ENCODE results near the gene OR4F15. TPM values are rescaled to one million over a fixed set of nuclear protein-coding genes. Genes with fewer than 3 reads are reported as not detected.

Gene OR4F15
- total RNA-seq, 1 donor from 2014 or later: not detected

DNA sequence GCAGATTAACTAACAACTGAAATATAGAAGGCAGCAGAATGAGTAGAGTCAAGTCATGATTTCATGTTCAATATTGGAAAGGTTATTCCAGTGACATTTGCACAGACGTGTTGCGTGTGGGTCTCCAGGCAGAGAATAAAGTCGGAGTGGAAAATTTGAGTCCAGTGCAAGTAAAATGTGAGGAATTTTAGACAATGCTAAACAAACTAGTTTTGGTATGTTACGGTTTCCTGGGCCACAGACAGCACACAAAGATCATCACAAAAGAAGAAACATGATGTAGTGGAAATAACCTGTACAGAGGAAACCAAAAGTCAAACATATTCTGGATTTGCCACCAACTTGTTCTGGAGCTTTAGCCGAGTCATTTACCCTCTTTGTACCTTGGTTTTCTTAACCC lies 8.3 kb upstream of the OR4F15 start:
- DNase-seq (ENCODE audit: low read depth in 2 of 2): peak in 1 of 2 donors; percentile 1

DNA sequence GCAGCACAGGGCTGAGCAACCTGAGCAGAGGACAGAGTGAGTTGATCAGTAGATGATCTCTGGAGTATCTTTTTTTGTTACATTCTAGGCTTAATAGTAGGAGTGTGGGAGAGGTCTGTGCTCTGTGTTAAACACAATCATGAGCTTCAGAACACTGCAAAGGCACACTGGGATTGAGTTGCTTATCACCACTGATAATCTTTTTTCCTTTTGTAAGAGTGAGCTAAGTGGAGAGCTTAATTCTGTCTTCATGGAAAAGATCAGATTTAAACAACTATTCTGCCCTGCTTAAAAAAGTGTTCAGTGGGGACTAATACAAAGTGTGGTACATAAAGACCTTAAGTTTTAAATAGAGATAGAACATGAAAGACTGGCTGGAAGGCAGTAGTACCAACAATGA lies 7.6 kb upstream of the OR4F15 start:
- no peak for DNase-seq (ENCODE audit: low read depth in 2 of 2)

DNA sequence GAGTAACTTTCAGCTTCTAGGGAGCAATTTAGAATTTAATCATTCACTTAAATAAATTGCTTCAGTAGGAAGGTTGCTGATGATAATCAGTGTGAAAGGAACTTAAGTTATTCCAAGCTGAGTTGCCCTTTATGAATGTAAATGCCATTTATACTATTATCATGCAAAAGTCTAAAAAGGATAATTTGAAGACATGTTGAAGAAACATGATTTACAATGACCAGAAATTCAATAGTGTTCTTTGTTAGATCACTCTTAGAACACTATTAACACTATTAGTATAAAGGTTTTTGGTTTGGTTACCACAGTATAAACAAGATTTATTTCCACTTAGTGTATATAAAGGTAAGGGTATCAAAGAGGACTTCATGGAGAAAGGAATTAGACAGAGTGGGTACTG lies 7.1 kb upstream of the OR4F15 start:
- DNase-seq (ENCODE audit: low read depth in 2 of 2): no peak

DNA sequence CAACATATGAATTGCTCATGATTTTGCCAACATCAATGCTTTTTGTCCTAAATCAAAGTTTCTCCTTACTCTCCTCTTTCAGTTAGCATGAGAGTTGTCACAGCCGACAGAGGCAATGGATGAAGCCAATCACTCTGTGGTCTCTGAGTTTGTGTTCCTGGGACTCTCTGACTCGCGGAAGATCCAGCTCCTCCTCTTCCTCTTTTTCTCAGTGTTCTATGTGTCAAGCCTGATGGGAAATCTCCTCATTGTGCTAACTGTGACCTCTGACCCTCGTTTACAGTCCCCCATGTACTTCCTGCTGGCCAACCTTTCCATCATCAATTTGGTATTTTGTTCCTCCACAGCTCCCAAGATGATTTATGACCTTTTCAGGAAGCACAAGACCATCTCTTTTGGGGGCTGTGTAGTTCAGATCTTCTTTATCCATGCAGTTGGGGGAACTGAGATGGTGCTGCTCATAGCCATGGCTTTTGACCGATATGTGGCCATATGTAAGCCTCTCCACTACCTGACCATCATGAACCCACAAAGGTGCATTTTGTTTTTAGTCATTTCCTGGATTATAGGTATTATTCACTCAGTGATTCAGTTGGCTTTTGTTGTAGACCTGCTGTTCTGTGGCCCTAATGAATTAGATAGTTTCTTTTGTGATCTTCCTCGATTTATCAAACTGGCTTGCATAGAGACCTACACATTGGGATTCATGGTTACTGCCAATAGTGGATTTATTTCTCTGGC lies 6.2 kb upstream of the OR4F15 start:
- no peak for DNase-seq (ENCODE audit: low read depth in 2 of 2)

DNA sequence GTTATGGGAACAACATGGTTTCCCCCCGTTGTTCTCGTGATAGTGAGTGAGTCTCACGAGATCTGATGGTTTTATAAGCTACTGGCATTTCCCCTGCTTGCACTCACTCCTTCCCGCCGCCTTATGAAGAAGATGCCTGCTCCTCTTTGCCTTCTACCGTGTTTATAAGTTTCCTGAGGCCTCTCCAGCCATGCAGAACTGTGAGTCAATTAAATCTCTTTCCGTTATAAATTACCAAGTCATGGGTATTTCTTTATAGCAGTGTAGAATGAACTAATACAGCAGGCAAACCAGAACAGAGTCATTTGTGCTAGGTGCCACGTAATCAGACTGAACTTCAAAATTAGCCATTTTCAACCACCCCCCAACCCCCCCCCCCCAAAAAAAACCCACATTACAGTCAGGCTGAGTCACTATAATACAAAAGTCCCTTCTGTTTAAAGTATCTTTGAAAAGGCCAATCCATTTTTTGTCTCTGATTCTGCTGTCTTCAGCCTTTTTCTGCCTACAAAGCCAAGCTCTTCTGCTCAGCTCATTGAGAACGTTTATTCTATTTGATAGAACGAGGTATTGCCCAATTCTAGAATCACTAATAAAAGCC lies 4.6 kb upstream of the OR4F15 start:
- DNase-seq (ENCODE audit: low read depth in 2 of 2): peak in 1 of 2 donors; percentile 4

DNA sequence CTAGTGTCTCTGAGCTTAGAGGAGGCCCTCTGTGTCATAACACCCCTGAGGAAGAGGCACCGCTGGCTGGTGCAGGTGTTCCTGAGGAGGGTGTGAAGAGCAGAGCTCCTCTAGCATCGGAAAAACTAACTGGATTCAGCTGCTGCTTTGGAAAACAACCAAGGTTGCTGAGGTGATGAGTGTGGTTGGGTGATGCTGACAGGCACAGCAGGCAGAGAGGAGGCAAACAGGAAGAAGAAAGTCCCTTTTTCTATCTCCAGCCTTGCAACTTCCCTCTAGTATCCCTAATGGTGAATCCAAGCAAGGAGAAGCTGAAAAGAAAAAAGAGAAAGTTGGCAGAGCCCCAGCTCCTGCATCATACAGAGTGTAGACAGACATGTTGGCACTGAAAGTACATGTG lies 3.8 kb upstream of the OR4F15 start:
- no peak for DNase-seq (ENCODE audit: low read depth in 2 of 2)

DNA sequence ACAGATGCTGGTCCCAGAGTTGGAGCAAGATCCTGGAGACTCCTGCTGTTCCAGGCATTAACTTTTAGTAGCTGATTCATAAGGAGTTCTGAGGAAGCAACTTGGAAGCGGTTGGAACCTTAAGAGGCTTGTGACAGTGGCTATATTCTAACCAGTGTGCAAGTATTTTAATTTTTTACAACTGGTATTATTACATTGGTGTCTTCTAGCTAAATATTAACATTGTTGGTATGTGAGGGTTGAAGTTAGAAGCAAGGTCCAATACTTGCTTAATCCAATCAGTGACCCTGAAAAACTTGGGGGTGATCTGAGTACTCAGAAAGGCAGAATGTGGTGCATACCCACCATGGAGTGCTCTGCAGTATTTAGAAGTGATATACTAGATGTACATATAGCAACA lies 1.5 kb upstream of the OR4F15 start:
- DNase-seq (ENCODE audit: low read depth in 2 of 2): no peak

DNA sequence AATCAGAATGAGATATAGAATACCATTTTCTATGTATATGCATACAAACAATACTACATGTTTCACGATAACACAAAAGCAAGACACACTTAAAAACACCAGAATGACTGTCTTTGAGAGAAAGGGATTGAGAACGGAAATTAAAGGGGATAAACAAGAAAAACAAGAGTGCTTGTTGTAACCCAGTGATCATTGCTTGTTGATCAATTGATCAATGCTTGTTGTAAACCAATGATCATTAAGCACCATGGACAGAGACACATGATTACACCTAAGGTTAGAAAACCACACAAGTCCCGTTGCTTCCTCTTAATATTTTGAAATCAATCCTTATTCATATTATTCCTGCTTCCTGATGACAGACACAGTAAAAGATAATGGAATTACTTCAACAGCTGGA lies 1.1 kb upstream of the OR4F15 start:
- peak; percentile 6 for DNase-seq (ENCODE audit: low read depth in 2 of 2)

DNA sequence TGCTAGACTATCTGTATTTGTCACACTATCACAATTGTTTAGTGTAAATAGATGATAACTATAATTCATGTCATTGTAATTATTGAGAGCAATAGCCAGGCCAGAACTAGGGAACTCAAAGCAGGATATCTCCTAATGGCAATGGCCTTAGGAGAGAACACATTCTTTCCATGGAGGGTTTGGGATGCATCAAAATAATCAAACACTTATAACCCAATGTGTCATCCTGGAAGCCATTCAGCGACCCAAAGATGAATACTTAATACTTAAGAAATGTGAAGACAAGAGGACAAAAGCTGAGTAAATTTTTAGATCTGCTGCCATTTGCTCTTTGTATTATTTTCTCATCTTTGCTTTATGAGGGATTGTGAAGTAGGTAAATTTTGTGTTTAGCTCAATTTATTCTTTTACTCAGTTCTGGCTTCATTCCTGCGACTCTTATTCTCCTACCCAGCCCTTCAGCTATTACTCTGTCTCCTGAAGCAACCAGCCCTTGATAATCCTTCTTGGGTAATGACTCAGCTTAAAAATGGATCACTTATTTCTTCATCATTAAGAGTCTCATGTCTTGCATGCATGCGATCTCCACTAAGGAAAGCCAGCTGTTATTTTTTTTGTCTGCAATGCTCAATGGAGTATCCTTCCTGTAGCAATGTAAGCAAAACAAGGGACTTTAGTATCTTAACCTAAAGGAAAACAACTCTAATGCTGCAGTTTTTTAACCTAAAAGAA lies 2.0 kb downstream of the OR4F15 start:
- DNase-seq (ENCODE audit: low read depth in 2 of 2): no peak

DNA sequence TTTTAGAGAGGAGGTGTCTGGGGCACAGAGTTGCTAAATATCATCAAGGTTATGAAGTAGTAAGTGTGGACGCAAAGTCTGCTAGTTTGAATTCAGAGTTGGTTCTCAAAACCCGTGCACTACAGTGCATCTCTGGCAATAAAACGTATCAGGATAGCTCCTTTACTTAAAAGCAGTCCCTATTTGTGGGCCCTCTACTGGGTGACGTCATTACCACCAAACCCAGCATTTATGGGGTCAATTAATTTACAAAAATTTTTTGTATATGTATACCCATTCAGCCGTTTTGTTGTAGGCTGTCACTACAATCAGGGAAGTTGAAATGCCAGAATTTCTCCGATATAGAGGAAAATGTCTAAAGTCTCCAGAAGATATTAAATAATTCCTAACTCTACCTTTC lies 8.8 kb downstream of the OR4F15 start:
- DNase-seq (ENCODE audit: low read depth in 2 of 2): no peak

DNA sequence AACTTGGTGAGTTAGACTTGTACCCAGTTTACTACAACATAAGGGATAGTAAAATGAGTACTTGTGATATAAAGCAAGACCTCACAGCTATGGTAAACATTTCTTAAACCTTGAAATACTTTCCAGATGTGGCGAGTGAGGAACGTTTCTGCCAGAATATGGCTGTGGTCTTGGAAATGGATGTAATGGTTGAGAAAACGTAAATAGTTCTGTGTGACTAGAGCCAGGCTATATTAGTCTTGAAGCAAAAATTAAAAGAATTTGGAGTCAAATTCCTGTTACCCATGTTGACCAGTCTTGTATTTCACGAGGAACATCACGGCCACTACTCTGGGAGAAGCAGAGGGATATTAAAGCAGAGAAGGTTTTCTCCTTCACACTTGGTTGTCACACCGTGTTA lies 15.3 kb downstream of the OR4F15 start:
- no peak for DNase-seq (ENCODE audit: low read depth in 2 of 2)

DNA sequence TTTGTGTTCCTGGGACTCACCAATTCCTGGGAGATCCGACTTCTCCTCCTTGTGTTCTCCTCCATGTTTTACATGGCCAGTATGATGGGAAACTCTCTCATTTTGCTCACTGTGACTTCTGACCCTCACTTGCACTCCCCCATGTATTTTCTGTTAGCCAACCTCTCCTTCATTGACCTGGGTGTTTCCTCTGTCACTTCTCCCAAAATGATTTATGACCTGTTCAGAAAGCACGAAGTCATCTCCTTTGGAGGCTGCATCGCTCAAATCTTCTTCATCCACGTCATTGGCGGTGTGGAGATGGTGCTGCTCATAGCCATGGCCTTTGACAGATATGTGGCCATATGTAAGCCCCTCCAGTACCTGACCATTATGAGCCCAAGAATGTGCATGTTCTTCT lies 16.8 kb downstream of the OR4F15 start:
- no peak for DNase-seq (ENCODE audit: low read depth in 2 of 2)

DNA sequence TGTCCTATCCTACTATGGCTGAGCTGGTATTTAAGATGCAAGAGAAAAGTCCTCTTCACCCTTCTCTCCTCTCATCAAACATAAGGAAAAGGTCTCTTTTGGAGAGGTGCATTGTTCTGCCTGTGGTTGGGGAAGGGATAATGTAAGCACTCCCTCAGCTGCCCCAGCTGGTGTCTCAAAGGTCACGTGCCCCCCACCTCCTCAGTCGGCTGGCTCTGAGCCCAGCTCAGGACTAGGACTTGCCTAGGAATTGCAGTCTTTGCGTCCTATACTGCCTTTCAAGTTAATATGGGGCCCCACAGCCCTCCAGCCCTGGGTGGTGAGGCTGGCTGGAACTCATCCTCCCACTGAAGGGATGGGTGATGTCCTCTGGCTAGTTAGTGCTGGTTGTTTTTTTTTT lies 29.7 kb downstream of the OR4F15 start:
- DNase-seq (ENCODE audit: low read depth in 2 of 2): no peak

DNA sequence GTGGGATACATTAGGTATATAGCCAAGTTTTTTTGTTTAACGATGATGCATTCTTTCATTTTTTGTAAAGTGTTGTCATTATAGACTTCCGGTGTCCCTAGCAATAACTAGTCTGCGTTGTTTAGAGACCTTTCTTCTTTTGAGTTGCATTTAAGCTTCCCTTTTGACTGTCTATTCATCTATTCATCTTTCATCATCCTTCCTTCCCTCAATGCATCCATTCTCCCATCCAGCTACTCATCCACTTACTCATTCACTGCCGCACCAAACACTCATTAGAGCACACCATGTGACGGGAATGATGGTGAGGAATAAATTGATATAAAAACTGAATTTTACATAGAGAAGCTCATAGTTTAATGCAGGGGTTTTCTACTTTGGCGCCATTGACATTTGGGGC lies 32.9 kb downstream of the OR4F15 start:
- no peak for DNase-seq (ENCODE audit: low read depth in 2 of 2)

DNA sequence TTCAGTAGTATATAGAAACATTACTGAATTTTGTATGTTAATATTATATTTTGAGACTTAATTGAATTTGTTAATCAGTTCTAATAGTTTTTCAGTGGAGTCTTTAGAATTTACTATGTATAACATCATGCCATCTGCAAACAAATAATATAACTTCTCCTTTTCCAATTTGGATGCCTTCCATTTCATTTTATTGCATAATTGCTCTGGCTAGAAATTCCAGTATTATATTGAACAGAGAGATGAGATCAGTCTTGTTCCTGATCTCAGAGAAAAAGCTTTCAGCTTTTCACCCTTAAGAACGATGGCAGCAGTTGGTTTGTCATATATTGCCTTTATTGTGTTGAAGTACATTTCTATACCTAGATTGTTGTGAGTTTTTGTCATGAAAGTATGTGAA lies 40.4 kb downstream of the OR4F15 start:
- no peak for DNase-seq (ENCODE audit: low read depth in 2 of 2)

Other genes with a start within 250 kb of the OR4F15 start
- 28.1 and 63.5 TPM in 2 replicates for gene TM2D3, start 159.8 kb upstream of the OR4F15 start, total RNA-seq
- 4.8 and 10.1 TPM in 2 replicates for gene TARS3, start 87.7 kb upstream of the OR4F15 start, total RNA-seq
- not detected in 2 replicates for gene OR4F6, start 8.7 kb upstream of the OR4F15 start, total RNA-seq